DND-41 (cell line): ENCODE results near the gene IL2RG.

ENCODE experiments used
- ATAC-seq: fragments of 200-7000 bp; cut with Tn5 transposase; 3 replicates; pipeline ENCODE4 v1.9.1; 2021; ENCODE audit warnings: low read depth; ENCODE audit not compliant: insufficient read depth
- DNase-seq: peaks from one replicate; pipeline ENCODE4 v3.0.0-alpha.2; 2020
- H2AFZ ChIP-seq: 2 replicates; pipeline ENCODE4 v1.6.0; 2012; ENCODE audit warnings: low read depth, low read length
- H3K27ac ChIP-seq: 2 replicates; pipeline ENCODE4 v1.5.1; 2012; ENCODE audit warnings: low read length, inconsistent platforms
- H3K27me3 ChIP-seq: fragments of 200-600 bp; sonication (generic); 2 replicates; pipeline ENCODE4 v1.6.0; 2012; ENCODE audit warnings: low read length, mild to moderate bottlenecking, inconsistent platforms; ENCODE audit not compliant: insufficient read depth, poor library complexity
- H3K36me3 ChIP-seq: 2 replicates; pipeline ENCODE4 v1.5.1; 2012; ENCODE audit warnings: low read length, inconsistent platforms; ENCODE audit not compliant: insufficient read depth
- H3K4me1 ChIP-seq: 2 replicates; pipeline ENCODE4 v1.5.1; 2012; ENCODE audit warnings: mild to moderate bottlenecking, low read length; ENCODE audit not compliant: insufficient read depth
- H3K4me2 ChIP-seq: 2 replicates; pipeline ENCODE4 v1.6.0; 2012; ENCODE audit warnings: mild to moderate bottlenecking, moderate library complexity, low read length, inconsistent platforms; ENCODE audit not compliant: insufficient read depth
- H3K4me3 ChIP-seq, 2 experiments: fragments of 200-600 bp in 1 of 2; shearing (Covaris generic) in 1 of 2; 2 replicates each; pipeline ENCODE4 v1.5.1; 2012 to 2016; ENCODE audit warnings: inconsistent platforms in 2 of 2, low read length in 2 of 2, mild to moderate bottlenecking in 2 of 2, low read depth in 1 of 2, moderate library complexity in 1 of 2
- H3K79me2 ChIP-seq: 2 replicates; pipeline ENCODE4 v1.6.0; 2012; ENCODE audit warnings: low read length, inconsistent platforms; ENCODE audit not compliant: insufficient read depth
- H3K9ac ChIP-seq: 2 replicates; pipeline ENCODE4 v1.6.0; 2012; ENCODE audit warnings: low read depth, mild to moderate bottlenecking, inconsistent platforms, low read length, moderate library complexity
- H3K9me3 ChIP-seq: 2 replicates; pipeline ENCODE4 v1.5.1; 2012; ENCODE audit warnings: low read length, moderate library complexity, mild to moderate bottlenecking, inconsistent platforms; ENCODE audit not compliant: insufficient read depth, severe bottlenecking
- H4K20me1 ChIP-seq: 2 replicates; pipeline ENCODE4 v1.6.0; 2012; ENCODE audit warnings: low read length; ENCODE audit not compliant: insufficient read depth
- CTCF ChIP-seq: IDR thresholded peaks from 2 replicates; pipeline ENCODE4 v1.5.1; 2012; ENCODE audit warnings: borderline replicate concordance, low read length, moderate library complexity, mild to moderate bottlenecking; ENCODE audit not compliant: poor library complexity, severe bottlenecking; ENCODE audit errors: extremely low read depth
- EZH2 ChIP-seq: IDR thresholded peaks from 3 replicates; pipeline ENCODE4 v1.6.1; 2012; ENCODE audit warnings: borderline replicate concordance, low read depth, mild to moderate bottlenecking, moderate library complexity, low read length, inconsistent platforms; ENCODE audit not compliant: severe bottlenecking

IL2RG gene

GRCh38 chrX:71118032-71118984, 6.9 kb upstream of the IL2RG start, which contains the start of gene MED12:
Gene MED12 (plus strand): TSS chrX:71118596. CDS start chrX:71118755, 159 bp downstream.
- TF ChIP-seq CTCF (no peak), EZH2 (no peak)
- ATAC-seq (peak; percentile 96), DNase-seq (peak; percentile 89)
- peak within 1 kb of the TSS; percentile 86 for H3K9ac ChIP-seq
- H3K4me1 ChIP-seq, result peaks cover 35% of the 10 kb centered on the region
- H3K79me2 ChIP-seq, result peaks cover 32% of the 10 kb centered on the region
- H3K4me2 ChIP-seq, result peak within 1 kb of the TSS; percentile 81
- peak within 1 kb of the TSS; percentile 94 for H2AFZ ChIP-seq
- no peaks in the 10 kb centered on the region for H4K20me1 ChIP-seq
- H3K9me3 ChIP-seq, result no peaks in the 10 kb centered on the region
- peak within 1 kb of the TSS; percentile 99 for H3K27ac ChIP-seq
- peaks cover 37% of the 10 kb centered on the region for H3K36me3 ChIP-seq
- peak within 1 kb of the TSS; percentile 66 to 79; a peak in 3 of 4 replicates for H3K4me3 ChIP-seq
- no peaks in the 10 kb centered on the region for H3K27me3 ChIP-seq

GRCh38 chrX:71117358-71117757, 6.0 kb upstream of the IL2RG start:
- Histone ChIP-seq H4K20me1 (no peaks in the 10 kb centered on the region), H3K27ac (peak overlapping the region; percentile 99), H3K4me2 (peak overlapping the region; percentile 81), H3K27me3 (no peaks in the 10 kb centered on the region), H3K79me2 (peaks cover 32% of the 10 kb centered on the region), H3K4me1 (peaks cover 45% of the 10 kb centered on the region), H3K9ac (peak overlapping the region; percentile 86), H3K4me3 (peak overlapping the region in 1 of 2 experiments; percentile 79; a peak in 2 of 4 replicates), H3K36me3 (peaks cover 28% of the 10 kb centered on the region), H2AFZ (no peak overlapping the region), H3K9me3 (no peaks in the 10 kb centered on the region)
- no peak for TF ChIP-seq CTCF
- TF ChIP-seq EZH2, result no peak
- no peak for DNase-seq
- ATAC-seq, result no peak

GRCh38 chrX:71111921-71112431, 599 bp upstream of the IL2RG start:
- Histone ChIP-seq H3K4me2 (peak overlapping the region; percentile 83), H3K27ac (peak overlapping the region; percentile 100), H3K79me2 (peaks cover 52% of the 10 kb centered on the region), H3K27me3 (no peaks in the 10 kb centered on the region), H3K4me1 (peaks cover 59% of the 10 kb centered on the region), H3K36me3 (peaks cover 31% of the 10 kb centered on the region), H2AFZ (peak overlapping the region; percentile 8), H3K9ac (peak overlapping the region; percentile 91), H3K4me3 (peak overlapping the region; percentile 30 to 93; a peak in 3 of 4 replicates), H4K20me1 (no peaks in the 10 kb centered on the region), H3K9me3 (no peaks in the 10 kb centered on the region)
- peak; percentile 65 for DNase-seq
- ATAC-seq, result peak; percentile 52
- TF ChIP-seq EZH2 (no peak), CTCF (no peak)
